Astrocyte of the spinal cord (primary cell): ENCODE results near the gene TNFRSF8.

Source experiments
- DNase-seq: peaks from one replicate; pipeline ENCODE4 v3.0.0; 2011; ENCODE audit warnings: low read depth, low spot score
- H3K4me3 ChIP-seq: 2 replicates; pipeline ENCODE4 v1.5.1; 2011; ENCODE audit warnings: low read depth, mild to moderate bottlenecking, low read length, moderate library complexity
- CTCF ChIP-seq: IDR thresholded peaks from 2 replicates; pipeline ENCODE4 v1.5.1; 2012; ENCODE audit warnings: low read depth, mild to moderate bottlenecking, low read length, inconsistent platforms
- in situ Hi-C: cut with HindIII; loops from 2 replicates; pipeline ENCODE4 v1.10.0; 2017; ENCODE audit warnings: low sequenced_read_pairs

The TNFRSF8 gene

DNA sequence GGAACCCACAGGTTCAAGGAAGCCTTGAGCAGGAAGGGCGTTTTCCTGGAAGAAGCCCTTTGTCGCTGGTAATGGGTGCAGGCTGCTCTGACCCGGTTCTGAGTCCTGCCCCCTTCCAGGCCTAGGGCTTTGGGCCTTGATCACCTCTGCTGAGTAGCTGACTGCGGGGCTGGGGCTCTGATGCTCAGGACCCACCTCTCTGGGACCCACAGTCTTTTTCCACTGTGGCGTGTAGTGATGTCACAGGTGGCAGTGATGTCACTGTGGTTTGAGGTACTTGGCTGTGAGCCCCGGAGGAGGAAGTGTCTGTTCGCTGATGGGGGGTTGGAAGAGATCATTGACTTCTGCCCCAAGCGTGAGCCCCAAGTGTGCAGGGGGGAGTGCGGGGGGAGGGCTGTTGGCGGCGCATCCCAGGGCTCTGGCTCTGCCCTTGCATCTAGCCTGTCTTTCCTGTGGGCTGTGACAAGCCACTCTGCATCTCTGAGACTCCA is 110.6 kb downstream of the TNFRSF8 start:
- in situ Hi-C loops: no loop called here
- no peak overlapping the region for H3K4me3 ChIP-seq
- no peak for TF ChIP-seq CTCF
- DNase-seq: no peak

DNA sequence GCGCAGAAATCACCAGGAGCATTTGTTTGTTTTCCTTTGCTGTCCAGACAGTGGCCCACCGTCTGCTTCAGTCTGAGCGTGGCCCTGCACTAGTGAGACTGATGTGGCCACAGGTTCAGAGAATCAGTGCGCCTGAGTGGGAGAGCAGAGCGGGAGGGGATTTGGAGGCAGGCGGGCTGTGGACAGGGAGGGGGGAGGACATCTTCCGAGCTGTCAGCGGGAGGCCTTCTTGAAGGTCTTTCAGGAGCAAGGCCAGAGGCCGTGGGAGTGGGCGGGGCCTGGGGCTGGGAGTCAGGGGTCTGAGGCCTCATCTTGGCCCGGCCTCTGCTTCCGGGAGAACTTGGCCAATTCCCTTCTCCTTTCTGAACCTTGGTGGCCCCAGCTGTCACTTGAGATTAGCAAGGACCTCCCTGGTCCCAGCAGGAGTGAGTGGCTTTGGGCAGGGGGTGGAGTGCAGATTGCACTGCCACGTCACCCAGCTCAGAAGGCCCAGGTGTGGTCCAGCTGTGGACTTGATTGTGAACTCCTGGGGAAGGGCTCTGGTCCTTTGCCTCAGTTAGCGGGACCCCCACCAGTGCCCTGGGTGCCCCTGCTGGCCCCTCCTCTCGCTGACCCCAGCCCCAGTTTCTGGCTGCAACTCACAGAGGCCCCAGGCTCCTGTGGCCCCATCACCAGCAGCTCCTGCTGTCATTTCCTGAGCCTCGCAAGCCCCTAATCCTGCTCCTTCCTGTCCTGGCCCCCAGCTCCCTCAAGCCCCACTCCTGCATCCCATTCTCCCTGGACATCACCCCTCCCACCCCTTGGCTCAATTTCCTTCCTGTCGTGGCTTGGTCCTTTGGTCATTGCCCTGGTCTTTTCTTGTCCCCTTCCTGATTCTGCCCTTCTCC is 112.1 kb downstream of the TNFRSF8 start:
- in situ Hi-C loops: no loop called here

DNA sequence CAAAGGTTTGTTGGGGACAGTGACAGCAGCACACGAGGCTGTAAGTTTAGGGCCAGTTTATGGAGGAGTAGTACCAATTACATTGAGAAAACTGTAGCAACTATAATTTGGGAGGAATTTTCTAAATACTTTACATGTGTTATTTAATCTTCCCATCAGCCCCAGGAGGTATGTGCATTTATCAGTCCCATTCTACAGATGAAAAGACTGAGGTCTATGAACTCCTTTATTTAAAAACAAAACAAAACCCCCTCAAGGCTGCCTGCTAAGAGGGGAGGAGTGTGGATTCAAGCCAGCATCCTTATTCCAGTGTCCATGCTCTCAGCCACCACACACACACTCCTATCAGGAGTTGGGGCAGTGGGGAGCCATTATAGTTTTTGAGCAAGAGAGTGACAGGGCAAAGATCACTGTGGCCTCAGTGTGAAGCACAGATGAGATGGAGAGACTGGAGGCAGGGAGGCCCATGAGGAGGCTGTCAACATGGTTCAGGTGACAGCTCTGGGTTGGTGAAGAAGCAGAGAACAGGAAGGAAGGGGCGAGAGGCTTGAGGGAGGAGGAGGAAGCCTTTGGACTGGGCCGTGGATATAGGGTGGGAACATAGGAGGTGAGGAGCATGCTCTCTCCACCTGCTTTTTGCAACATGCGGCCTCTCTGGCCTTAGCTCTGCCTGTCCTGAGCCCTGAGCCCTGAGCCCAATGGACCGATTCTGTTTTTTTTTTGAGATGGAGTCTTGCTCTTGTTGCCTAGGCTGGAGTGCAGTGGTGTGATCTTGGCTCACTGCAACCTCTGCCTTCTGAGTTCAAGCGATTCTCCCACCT is 113.4 kb downstream of the TNFRSF8 start:
- TF ChIP-seq CTCF: no peak
- DNase-seq: no peak
- in situ Hi-C loops: no loop called here
- H3K4me3 ChIP-seq: no peak overlapping the region

More for the DNA sequence above, 112.1 kb downstream of the TNFRSF8 start:
- H3K4me3 ChIP-seq: no peak overlapping the region
- no peak for DNase-seq
- TF ChIP-seq CTCF: no peak

- in situ Hi-C loops: no loop called here
- no peak for DNase-seq
- no peak overlapping the region for H3K4me3 ChIP-seq
- TF ChIP-seq CTCF: no peak
These were observed 114.3 kb downstream of the TNFRSF8 start for GRCh38 chr1:12177156-12177998.

DNA sequence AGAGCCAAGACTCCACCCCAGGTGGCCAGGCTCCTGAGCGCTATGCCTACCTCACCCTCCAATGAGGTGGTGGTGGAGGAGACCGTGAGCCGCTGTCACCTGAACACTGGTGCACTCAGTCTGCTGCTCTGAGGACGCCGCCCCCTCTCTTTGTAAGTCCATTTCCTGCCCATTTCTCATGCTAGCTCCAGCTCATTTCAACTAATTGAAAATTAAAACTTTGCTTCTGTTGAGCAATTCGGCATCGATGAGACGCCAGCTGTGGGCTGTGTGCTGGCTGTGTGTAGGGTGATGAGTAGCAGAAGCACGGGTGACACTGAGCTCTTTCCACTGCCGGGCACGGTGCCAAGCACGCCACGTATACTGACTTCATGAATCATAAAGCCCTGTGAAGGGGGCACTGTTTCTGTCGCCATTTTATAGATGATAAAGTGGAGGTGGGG is 114.9 kb downstream of the TNFRSF8 start:
- H3K4me3 ChIP-seq: no peak overlapping the region
- peak; percentile 73 for DNase-seq
- in situ Hi-C loops: no loop called here
- TF ChIP-seq CTCF: no peak

GRCh38 chr1:12178511-12178910 is 115.4 kb downstream of the TNFRSF8 start:
- no peak for DNase-seq
- in situ Hi-C loops: no loop called here
- H3K4me3 ChIP-seq: no peak overlapping the region
- no peak for TF ChIP-seq CTCF
